Measurements from ENCODE around the gene CMSS1. TPM values are rescaled to one million over a fixed set of nuclear protein-coding genes. Genes with fewer than 3 reads are reported as not detected.

The CMSS1 gene
- total RNA-seq, 1 donor from 2014 or later, result 51.5 TPM

- DNase-seq (ENCODE audit: low spot score), result no peak
Observed at GRCh38 chr3:100125161-100125938, 307.7 kb downstream of the CMSS1 start.

GRCh38 chr3:100127792-100128191 lies 310.1 kb downstream of the CMSS1 start:
- DNase-seq (ENCODE audit: low spot score), result no peak

GRCh38 chr3:100128565-100128964 lies 310.9 kb downstream of the CMSS1 start:
- no peak for DNase-seq (ENCODE audit: low spot score)

- DNase-seq (ENCODE audit: low spot score), result no peak
Observed at GRCh38 chr3:100129941-100130340, 312.3 kb downstream of the CMSS1 start.

- no peak for DNase-seq (ENCODE audit: low spot score)
Observed at GRCh38 chr3:100131241-100131640, 313.6 kb downstream of the CMSS1 start.

- no peak for DNase-seq (ENCODE audit: low spot score)
Observed at GRCh38 chr3:100136921-100137320, 319.3 kb downstream of the CMSS1 start.

GRCh38 chr3:100140976-100141375 lies 323.3 kb downstream of the CMSS1 start:
- DNase-seq (ENCODE audit: low spot score), result no peak

- no peak for DNase-seq (ENCODE audit: low spot score)
Observed at GRCh38 chr3:100141586-100141985, 323.9 kb downstream of the CMSS1 start.

- DNase-seq (ENCODE audit: low spot score), result no peak
Observed at GRCh38 chr3:100144255-100144866, 326.7 kb downstream of the CMSS1 start.

- no peak for DNase-seq (ENCODE audit: low spot score)
Observed at GRCh38 chr3:100149130-100149529, 331.5 kb downstream of the CMSS1 start.

- DNase-seq (ENCODE audit: low spot score), result no peak
Observed at GRCh38 chr3:100149713-100150415, 332.2 kb downstream of the CMSS1 start.

- no peak for DNase-seq (ENCODE audit: low spot score)
Observed at GRCh38 chr3:100150473-100150872, 332.8 kb downstream of the CMSS1 start.

- DNase-seq (ENCODE audit: low spot score), result no peak
Observed at GRCh38 chr3:100151024-100151707, 333.5 kb downstream of the CMSS1 start.

GRCh38 chr3:100154171-100154570 lies 336.5 kb downstream of the CMSS1 start:
- DNase-seq (ENCODE audit: low spot score), result no peak

GRCh38 chr3:100155128-100155527 lies 337.5 kb downstream of the CMSS1 start:
- DNase-seq (ENCODE audit: low spot score), result no peak

- no peak for DNase-seq (ENCODE audit: low spot score)
Observed at GRCh38 chr3:100155590-100155989, 337.9 kb downstream of the CMSS1 start.

- no peak for DNase-seq (ENCODE audit: low spot score)
Observed at GRCh38 chr3:100157685-100158084, 340.0 kb downstream of the CMSS1 start.

GRCh38 chr3:100158918-100159330 lies 341.3 kb downstream of the CMSS1 start:
- no peak for DNase-seq (ENCODE audit: low spot score)

GRCh38 chr3:100159331-100160153 lies 341.9 kb downstream of the CMSS1 start:
- DNase-seq (ENCODE audit: low spot score), result no peak

GRCh38 chr3:100160521-100160920 lies 342.9 kb downstream of the CMSS1 start:
- DNase-seq (ENCODE audit: low spot score), result no peak

GRCh38 chr3:100163787-100164186 lies 346.1 kb downstream of the CMSS1 start:
- no peak for DNase-seq (ENCODE audit: low spot score)
